ENCODE results near the gene CDC42EP4.

CDC42EP4 gene

DNA sequence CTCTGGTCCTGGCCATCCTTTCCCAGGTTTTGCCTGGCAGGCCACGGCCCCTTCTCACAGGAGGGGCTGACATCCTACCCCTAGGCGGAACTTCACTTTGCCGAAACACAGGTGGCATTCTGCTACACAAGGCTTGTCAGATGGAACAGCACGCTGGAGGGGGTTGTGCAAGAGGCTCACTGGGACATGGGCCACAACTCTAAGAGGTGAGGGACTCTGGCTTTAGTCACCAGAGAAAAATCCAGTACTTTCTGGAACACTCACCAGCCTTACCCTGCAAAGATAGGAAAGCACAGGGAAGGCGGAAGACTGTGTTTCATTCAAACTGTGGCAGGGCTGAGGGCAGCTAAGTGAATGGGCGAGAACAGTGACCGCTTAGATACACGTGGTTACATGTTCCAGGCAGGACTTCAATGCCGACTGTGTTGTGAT, 18.3 kb downstream of the CDC42EP4 start:
- DNase-seq, result no peak

DNA sequence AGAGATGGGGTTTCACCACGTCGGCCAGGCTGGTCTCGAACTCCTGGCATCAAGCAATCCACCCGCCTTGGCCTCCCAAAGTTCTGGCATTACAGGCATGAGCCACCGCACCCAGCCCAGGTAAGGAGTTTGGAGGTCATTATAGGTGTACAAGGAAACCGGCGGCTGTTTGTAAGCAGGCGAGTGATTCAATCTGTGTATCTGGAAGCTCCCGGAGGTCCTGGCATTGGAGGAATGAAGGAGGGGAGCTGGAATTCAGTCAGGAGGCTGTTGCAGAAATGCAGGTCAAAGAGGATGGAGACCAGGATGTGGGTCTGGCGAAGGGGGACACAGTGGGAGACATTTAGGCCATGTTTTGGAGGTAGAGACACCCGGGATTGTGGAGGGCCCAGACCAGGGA, 18.8 kb downstream of the CDC42EP4 start:
- no peak for DNase-seq

DNA sequence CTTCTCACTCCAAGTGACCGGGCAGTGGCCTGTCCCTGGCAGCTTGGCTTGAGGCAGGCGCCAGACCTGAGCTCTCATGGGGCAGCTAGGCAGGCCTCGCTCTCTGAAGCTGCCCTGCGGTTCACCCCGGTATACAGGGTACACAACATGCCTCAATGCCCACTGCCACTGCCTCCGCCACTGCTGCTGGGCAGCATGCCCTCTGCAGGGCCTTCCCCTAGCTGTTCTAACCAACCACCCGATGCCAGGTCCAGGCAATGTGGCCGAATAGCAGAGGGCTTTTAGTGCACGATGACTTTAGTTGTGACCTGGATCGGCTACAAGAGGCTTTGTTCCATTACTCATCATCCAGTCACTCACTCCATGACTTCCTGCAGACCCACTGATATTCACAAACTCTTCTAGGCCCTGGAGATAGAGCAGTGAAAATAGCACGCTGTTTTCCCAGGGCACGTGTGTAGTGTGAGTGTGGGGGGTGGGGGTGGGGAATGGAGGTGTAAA, 19.7 kb downstream of the CDC42EP4 start:
- no peak for DNase-seq

DNA sequence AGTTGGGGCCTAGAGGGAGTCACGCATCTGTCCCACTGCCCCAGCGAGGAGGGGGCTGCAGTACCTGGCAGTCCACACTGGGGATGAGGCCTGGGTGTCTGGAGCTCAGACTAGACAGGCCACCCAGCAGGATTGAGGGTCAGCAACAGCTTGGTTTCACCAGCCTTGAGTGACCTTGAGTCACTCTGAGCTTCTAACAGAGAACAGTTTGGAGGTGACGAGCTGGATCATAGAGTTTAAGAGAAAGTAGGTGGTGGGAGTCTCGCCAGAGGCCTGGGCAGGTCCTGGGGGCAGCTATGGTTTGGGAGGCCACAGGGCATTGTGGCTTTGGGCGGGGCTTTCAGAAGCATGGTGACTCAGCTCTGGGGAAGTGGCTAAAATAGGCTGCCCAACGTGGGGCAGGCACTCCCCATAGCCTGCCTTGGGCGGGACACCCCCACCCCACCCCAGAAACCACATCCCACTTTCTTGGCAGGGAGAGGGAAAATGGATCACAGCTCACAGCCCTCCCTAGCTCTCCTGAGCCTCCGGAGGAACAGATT, 20.5 kb downstream of the CDC42EP4 start:
- DNase-seq, result peak; percentile 92

DNA sequence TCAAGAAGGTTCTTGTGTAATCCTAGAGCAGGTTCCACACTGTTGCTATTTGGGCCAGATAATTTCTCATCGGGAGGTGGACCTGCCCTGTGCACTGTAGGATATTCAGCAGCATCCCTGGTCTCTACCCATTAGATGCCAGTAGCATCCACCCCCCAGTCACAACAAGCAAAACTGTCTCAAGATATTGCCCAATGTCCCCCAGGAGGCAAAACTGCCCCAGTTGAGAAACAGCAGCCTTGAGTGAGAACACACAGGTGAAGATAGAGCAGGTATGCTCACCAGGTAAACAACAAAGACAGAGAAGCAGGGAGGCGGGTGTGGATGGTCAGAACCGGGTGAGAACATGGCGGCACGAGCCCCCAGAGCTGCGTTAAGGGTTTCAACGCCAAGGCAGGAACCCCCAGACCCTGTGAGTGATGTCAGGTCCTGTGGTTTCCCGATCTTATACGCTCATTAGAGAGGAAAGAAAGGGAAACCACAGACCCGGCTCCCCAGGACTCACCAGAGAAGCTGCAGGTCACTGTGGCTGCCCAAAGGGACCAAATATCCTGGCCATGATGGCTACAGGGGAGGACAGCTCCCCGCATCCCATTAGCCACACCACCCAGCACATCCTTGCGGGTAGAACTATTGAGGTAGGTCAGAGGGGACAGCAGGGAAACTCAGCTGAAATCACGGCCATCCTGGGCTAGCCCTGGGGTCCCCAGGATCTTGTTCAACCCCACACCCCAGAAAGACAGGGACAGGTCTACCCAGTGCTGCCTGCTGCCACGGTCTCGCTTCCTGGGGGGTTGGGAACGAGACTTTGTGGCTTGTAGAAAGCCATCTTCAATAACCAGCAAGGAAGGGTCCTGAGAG, 21.2 kb downstream of the CDC42EP4 start:
- no peak for DNase-seq

DNA sequence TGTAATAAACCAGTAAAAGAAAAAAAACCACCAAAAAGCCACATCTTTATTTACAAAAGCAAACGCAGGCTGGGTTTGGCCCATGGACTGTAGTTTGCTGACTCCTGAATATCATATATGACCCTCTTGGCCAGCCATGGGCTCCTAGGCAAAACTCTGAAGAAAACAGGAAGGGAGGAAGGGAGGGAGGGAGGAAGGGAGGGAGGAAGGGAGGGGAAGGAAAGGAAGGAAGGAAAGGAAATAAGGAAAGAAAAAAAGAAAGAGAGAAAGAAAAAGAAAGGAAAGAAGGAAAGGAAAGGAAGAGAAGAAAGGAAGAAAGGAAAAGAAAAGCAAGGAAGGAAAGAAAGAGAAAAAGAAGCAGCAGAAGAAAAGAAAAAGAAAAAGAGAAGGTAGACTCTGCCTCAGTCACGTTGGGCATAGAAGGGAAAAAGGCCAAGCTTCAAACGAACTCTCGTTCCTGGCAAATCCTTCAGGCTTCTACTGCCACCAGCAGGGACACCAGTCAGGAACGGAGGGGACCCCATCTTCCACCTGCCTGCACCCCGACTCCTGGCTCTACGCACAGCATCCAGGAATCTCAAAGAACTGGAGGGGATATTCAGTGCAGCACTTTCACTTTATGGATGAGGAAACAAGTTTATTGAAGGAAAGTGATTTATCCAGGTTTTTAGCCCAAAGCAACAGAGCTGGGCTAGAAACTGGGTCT, 22.1 kb downstream of the CDC42EP4 start:
- DNase-seq, result no peak

DNA sequence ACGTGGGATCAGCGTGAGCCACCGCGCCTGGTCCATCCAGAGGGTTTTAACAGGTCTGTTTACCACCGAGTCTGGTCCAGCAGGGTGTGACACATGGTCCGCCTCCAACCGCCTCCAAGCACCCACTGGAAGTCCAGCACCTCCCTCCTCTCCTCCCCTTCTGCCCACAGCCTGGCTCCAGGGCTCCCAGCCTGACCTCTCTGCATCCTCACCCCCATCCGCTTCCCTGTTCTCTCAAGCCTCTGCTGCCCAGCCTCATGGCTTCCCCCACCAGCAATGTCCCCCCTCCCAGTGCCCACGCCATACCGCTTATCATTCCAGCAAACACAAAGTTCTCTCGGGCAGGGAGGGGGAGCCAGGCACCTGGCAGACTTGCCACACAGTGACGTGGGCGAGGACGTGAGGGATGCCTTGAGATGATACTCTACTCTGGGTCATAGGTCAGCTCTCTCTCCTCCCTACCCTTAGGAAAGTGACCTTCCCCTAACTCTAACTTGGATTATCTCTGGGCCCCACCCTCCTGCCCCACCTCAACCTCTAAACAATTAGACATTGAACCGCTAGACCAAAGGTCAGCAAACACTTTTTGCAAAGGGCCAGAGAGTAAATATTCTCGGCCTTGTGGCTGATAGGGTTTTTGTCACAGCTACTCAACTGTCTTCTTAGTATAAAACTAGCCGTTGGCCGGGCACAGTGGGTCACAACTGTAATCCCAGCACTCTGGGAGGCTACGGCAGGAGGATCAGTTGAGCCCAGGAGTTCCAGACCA, 23.1 kb downstream of the CDC42EP4 start:
- peak; percentile 52 for DNase-seq

DNA sequence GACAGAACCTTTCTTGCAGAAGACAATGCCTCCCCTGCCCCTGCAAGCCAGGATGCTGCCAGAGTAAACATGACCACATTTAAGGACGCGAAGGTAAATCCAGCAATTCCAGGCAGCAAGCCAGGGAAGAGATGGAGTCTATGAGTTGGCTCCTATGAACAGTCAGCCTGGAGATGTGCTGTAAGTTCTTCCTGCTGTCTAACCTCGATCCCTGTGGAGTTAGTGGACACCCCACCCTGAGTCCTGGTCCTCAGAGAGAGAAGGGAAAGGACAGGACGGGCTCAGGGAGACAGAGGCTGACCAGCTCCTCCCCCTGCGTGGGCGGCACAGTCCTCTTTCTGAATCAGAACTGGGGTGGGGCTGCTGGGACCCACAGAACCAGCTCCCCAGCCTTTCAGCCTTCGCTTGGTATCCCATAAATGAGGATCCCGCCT, 24.9 kb downstream of the CDC42EP4 start:
- DNase-seq, result no peak

DNA sequence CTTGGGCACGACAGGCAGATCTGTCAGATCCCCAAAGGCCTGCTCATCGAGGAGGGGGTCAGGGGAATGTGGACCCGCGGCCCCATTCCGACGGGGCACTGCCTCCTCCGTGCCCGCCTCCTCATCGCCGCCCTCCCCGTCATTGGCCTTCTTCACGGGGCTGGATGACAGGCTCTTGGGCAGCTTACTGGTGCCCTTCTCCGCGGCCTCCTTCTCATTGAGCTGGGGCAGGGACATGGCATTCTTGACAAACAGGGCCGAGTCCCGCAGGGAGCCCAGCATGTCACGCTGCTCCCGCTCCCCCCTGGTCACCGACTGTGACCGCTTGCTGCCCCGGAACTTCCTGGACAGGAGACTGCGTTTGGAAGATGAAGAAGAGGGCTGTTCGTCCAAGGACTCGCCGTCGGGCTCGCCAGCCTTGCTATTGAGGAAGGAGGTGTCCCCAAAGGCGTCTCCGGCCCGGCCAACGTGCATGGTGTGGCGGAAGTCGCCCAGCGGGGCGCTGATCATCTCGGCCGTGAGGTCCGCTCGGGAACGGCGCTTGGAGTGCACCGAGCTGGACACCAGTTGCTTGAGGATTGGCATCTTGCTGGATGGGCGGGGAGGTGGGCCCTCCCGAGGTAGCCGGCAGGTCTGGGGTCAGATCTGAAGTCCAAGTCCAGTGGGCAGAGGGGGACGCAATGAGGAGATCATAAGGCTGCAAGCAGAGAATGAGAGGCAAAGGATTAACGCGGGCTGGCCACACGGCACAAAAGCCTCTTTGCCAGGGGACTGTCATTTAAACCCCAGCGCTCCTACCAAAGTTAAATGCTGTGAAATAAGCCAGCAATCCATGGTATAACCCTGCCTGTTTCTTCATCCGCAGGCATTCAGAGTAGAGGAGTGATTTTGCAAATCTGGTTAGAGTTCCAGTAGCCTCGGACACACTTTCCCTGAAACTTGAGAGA, 25.6 kb downstream of the CDC42EP4 start:
- no peak for DNase-seq

DNA sequence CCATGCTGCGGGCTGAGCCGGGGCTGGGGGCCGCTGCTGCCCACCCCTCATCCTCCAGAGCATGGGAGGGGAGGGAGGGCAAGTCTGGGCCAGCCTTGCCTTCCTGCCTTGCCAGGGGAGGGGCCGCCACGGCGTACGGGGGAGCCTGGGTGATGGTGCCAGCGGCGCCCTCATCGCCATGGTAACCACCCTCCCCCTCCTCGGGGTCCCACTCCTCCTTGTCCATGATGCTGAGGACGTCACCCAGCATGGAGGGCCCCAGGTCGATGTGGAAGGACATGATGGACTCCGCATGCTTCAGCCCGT, 26.2 kb downstream of the CDC42EP4 start:
- no peak for DNase-seq

DNA sequence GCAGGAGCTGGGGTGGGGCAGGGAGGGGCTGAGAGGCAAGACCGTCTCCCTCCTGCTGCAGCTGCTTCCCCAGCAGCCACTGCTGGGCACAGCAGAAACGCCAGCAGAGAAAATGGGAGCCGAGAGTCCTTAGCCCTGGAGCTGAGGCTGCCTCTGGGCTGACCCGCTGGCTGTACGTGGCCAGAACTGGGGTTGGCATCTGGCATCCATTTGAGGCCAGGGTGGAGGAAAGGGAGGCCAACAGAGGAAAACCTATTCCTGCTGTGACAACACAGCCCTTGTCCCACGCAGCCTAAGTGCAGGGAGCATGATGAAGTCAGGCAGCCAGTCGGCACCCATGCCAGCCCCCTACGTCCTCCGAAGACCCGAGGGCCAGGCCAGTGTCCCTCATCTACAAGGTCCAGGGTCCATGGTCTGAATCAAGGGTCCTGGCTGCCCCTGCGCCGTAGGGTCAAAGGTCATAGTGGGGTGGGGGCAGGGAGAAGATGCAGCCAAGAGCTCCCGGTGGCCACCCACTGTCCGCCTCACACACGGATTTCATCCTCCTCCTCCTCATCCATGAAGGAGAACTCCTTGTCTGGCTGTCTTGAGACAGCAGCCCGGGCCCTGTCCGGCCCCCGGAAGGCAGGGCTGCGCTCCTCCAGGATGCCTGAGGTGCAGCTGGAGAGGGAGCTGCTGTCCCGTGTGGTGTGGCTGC, 26.7 kb downstream of the CDC42EP4 start:
- no peak for DNase-seq

DNA sequence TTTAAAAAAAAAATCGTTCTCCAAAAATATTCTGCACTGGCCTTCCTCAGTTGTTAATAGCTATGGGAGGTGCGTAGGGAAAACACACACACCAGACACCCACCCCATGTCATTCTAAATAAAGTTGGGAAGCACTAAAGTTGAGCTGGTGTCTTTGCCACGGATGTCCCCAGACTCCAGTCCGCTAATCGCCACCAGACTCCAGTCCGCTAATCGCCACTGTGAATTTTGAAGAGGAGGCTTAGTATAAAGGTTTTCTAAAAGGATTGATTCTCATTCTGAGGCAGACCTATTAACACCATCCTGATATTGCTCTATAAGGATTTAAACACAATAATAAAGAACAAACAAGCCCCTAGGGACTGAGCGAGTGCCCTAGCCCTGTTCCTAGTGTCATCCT, 27.4 kb downstream of the CDC42EP4 start:
- no peak for DNase-seq

DNA sequence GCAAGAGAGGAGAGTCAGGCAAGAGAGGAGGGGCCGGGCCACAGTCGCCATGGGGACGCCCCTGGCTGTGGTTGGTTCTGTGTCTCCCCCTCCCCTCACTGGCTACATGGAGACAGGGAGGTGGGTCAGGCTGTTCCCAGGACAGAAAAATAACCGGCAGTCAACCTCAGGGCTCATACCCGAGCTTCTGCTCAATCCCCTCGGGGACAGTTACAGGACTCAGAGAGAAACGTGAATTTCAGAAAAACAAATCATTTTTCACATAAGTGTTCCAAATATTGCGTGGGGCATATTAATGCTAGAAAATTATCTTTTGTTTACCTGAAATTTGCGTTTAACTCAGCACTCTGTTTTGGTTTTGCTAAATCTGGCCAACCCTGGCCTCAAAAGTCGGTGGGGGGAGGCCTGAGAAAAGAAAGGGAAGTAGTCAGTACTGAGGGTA, 27.9 kb downstream of the CDC42EP4 start:
- DNase-seq, result no peak

DNA sequence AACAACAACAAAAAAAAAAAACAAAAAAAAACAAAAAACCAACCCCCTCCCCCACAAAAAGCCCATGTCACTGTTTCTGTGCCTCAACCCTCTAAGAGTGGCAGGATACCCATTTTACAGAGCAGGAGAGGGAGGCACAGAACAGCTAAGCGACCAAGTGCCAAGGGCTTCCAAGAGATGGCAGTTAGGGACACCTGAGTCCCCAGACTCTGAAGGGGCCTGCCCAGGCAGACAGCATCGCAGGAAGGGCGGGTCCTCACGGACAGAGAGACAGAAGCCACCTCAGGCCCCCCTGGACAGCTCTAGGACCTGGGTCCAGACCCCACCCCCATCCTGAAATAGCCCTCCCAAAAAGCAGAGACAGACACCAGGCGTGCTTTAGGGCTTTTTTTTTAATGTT, 28.6 kb downstream of the CDC42EP4 start:
- DNase-seq, result no peak

DNA sequence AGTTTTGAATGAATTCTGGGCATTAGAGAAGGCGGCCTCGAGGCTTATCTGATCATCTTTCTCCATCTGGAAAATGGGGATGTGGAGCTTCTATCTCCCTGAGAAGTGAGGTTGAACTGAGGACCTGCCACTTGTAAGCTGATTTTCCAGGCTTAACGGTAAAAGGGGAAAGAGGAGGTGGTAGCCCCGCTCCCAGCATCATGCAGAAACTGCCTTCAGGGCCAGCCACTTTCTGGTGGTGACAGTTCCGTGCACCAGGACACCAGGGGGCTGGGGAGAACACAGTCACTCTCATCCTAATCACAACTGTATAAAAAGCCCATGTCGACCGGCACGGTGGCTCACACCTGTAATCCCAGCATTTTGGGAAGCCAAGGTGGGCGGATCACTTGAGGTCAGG, 29.2 kb downstream of the CDC42EP4 start:
- no peak for DNase-seq

DNA sequence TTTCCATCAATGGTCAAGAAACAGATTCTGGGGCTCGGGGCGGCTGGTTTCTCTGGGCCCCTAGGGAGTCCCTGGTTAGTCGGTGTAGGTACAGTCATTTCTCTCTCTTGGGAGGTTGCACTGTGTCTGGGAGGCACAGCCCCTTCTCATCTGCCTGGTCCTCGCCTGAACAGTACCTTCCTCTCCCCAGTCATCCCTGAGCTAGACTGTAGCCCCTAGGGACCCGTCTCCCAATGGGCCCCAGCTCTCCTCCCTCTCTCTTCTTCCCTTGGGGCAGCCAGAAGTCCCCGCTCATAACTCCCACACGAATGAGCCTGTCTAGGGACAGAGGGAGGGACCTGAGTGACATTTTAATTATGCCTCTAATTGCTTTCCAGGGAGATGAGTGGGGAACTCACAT, 29.9 kb downstream of the CDC42EP4 start:
- no peak for DNase-seq

DNA sequence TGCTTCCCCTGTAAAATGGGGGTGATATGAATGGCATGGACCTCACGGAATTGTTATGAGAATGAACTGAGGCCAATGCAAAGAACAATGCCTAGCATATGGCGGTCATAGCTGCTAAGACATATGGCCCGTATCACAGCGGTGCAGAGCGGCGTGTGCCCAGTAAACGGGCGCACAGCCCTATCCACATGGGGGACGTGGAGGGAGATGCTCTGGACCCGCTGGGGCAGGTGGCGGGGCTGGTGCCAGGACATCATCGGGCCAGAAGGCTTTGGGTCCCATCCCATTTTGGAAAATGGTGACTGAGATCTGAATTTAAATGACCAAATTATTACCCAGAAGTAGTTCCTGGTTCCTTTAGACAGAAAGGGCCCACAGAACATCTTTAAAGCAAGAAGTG, 31.6 kb downstream of the CDC42EP4 start:
- DNase-seq, result no peak

DNA sequence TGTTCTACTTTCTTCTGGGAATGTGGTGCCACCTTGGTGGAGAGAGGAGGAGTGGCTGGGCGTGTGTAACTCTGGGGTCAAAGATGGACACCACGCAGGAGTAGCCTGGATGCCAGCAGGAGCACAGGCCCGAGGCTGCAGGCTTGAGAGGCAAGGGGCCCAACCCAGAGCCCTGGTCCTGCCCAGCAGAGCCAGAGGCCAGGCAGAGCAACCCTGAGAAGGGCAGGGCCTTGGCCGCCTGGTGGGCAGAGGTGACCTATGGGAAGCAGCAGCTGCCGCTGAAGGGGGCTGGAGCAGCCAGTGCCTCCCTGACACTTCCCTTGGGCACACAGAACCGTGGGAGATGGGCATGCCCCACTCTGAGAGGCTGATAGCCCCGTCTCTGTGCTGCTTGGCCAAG, 32.1 kb downstream of the CDC42EP4 start:
- DNase-seq, result no peak

DNA sequence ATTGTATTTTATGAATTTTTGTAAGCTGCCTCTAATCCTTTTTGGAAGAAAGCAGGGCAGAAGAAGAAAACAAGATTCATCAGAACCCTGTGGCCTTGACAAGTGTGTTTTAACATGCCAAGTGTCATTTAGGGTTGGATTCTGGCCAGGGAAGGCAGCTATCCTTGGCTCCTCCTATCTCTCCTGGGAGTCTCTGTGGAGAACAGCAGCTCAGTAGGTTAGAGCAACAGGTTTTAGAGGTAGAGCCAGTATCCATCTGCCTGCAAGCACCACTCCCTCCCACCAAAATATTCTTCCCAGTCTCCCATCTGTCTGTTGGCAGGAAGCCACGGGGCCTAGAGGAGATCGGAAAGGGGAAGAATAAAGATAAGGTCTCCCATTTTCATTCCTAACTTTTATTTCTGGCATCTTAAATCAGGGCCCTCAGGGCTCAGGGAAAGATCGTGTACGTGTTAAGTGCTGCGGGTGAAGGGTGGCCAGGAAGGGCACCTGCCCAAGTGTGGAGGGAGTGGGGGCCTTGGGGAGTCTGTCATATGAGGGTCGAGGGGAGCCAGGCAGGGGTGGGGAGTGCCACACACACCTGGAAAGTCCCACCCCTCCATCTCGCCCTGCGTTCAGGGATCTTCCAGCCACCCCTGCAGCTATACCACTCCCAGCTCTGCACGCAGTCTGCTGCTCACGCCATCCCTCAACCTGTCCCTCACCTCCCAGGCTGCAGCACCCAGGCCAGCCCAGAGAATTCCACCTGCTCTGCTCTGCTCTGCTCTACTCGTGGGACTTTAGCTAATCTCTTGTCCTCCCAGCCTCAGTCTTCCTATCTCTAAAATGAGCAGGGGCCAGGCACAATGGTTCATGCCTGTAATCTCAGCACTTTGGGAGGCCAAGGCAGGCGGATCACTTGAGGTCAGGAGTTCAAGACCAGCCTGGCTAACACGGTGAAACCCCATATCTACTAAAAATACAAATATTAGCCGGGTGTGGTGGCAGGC, 33.0 kb downstream of the CDC42EP4 start:
- DNase-seq, result no peak

DNA sequence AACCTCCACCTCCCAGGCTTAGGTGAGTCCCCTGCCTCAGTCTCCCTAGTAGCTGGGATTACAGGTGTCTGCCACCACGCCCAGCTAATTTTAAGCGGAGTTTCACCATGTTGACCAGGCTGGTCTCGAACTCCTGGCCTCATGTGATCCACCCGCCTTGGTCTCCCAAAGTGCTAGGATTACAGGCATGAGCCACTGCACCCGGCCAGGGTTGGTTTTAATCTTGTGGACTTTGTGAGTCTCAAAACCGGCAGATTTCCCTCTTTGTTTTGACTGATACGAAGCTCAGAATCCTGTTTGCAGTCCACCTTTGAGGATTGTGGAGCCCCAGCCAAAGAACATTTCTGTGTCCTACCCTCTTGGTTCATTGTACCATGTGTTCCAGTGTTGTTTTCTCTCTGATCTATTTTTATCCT, 33.7 kb downstream of the CDC42EP4 start:
- DNase-seq, result no peak
